ENCODE results near the gene PPP1R2.
"Not testable (repeated sequence)": the region's sequence is repeated elsewhere in the genome, so short reads cannot be mapped to it uniquely, and the experiment has no call there.

PPP1R2 gene

GRCh38 chr3:195532834-195533233 lies 10.3 kb downstream of the PPP1R2 start:
- DNase-seq: no peak

DNA sequence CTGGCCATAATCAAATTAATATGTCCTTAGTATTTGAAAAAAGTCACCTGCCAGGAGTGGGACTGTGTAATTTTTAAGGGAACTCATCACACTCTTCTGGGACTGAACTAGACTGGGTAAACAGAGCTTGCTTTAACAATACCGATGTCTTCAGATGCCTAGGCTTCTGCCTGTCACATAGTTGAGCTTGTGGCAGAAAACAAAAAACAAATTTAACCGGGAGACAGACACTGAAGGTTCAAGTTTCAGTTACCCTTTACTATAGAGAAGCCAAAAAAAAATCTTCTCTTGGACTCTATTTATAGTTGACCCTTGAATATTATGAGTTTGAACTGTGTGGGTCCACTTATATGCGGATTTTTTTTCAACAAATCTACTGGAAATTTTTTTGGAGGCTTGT lies 10.8 kb downstream of the PPP1R2 start:
- no peak for DNase-seq

- DNase-seq: no peak
Observed at GRCh38 chr3:195531683-195532082, 11.4 kb downstream of the PPP1R2 start.

- no peak for DNase-seq
Observed at GRCh38 chr3:195526492-195526891, 16.6 kb downstream of the PPP1R2 start.

DNA sequence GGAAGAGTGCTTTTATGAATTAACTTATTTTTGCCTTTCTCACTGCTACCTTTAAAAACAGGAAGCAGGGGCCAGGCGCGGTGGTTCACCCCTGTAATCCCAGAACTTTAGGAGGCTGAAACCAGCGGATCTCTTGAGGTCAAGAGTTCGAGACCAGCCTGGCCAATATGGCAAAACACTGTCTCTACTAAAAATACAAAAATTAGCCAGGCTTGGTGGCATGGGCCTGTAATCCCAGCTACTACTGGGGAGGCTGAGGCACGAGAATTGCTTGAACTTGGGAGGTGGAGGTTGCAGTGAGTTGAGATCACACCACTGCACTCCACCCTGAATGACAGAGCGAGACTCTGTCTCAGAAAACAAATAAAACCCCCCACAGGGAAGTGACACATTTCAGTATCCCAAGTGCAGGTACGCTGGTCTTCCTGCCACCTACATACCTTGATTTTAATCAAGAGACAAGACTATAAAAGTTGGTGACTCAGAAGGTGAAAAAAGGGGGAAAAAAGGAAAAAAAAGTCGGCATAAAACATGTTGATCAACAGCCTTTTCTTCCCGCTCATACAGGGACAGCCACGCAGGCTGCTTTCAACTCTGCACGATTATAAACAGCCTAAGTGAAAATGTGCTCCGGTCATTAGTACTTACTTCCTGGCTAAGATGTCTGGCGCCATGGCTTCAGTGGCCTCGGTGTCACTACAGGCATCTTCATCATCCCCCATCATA lies 18.8 kb downstream of the PPP1R2 start:
- no peak for DNase-seq

DNA sequence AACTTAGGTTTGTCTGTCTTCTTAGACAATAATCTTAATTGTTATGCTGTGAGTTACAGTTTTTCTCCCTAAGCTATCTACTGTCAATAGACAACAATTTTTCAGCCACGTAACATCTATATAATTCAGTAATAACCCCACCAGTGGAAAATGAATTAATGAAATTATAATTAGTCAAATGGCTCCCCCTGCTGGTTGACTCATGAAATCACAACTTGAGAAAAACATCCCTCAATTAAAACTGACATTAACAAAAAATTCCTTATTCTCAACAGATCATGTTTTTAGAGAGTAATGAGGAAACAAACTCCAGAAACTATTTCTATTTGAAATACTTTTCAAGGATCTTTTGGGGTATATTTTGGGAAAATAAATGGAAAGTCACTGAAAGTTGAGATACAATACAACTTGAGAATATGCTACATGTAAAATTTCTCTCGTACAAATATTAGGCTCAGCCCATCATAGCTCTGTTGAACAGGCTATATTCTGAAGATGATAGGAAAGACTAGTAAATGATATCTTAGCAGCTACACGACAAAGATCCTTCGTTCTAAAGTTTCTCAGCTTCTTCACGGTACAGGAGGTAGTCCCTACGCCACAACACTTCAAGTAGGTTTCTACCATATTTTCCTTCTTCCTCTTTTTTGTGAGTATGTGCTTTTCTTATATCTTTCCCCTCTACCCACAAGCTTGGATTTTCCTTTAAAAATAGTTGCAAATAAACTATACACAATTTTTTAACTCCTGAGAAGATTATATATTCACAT lies 20.7 kb downstream of the PPP1R2 start:
- DNase-seq: peak; percentile 20

DNA sequence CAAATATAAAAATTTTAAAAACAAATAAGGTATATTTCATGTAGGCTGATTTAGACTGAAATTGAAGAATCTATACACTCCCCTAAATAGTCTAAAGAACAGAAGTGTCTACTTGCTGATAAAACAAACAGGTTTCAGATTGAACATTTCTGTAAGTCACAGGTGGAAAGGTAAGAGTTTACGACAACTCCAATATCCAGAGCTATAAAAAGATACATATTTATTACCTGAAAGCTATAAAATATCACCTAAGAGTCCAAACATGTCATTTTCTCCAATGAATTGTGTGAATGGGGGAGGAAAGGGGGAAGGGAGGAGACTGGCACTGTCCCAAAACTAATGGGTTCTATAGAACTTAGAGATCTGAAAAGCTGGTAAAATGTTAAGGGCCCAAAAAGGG lies 26.1 kb downstream of the PPP1R2 start:
- DNase-seq: no peak

DNA sequence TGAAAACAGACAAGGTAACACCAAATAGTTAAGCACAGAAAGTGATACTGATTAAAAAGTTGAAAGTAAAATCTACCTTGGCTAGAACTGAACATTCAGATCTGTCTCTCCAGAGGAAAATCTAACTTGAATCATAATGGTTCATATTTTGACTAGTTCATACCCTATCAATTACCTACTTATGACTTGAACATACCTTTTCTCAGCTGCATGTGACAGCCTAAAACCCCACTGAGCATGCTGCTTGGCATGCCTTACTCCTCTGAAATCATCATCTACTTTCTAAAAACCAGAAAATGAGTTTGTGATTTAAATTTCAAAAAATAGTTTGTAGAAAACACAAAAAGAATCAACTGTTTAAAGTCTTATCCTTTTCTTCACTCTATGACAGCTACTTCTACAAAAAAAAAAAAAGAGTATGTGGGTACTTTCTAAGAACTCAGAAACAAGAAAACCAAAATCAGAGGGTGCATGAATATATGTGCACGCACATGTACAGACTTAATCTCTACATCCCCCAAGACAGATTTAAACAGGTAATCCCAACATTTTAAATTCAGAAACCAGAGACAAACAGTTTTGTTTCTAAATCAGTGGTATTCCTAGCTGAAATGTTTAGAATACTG lies 28.4 kb downstream of the PPP1R2 start:
- DNase-seq: not testable (repeated sequence)

DNA sequence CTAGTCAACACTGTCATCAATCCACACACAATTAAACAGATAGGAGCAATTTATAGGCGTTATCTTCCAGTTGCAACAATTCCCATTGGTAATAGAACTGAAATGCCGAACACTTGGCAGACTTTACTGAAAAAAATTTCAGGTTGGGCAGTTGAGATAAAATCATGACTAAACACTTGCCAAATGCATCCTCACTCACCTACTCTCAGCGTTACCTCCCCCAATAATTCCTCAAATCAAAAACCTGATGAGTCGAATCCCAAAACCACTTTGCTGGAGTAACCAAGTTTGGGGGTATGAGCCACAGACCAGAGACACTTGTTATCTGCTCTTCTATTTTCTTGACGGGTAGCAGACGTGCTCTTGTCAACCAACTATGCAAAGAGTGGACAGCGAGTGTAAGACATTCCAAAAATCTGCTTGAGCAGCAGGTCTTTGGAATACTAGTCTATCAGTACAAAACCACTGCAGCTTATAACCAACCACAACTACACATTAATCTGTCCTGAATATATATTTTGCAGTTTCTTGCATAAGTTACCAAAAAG lies 30.3 kb downstream of the PPP1R2 start:
- no peak for DNase-seq

DNA sequence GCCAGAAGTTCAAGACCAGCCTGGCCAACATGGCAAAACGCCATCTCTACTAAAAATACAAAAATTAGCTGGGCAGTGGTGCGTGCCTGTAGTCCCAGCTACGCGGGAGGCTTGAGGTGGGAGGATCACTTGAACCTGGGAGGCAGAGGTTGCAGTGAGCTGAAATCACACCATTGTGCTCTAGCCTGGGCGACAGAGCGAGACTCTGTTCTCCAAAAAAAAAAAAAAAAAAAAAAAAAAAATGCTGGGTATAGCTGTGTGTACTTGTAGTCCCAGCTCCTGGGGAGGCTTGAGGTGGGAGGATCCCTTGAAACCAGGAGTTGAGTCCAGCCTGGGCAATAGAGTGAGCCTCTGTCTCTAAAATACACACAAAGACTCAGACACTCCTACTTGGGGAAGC lies 32.0 kb downstream of the PPP1R2 start:
- no peak for DNase-seq

DNA sequence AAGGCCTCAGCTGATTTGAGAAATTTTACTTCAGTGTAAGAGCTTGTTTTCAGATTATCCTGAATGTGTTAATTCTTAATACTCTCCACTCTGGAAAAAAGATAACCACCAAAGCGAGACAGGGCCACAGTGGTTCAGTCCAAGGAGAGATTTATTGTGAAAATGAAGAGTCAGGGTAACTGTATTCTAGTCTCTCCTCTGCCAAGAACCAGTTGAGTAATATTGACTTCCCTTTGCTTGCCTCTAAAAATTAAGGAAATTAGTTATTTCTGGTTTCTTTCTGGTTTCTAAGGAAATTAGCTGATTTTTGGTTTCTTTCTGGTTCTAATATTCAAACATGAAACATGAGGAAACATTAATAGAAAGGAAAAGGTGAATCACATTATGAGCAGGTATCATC lies 34.9 kb downstream of the PPP1R2 start:
- no peak for DNase-seq

DNA sequence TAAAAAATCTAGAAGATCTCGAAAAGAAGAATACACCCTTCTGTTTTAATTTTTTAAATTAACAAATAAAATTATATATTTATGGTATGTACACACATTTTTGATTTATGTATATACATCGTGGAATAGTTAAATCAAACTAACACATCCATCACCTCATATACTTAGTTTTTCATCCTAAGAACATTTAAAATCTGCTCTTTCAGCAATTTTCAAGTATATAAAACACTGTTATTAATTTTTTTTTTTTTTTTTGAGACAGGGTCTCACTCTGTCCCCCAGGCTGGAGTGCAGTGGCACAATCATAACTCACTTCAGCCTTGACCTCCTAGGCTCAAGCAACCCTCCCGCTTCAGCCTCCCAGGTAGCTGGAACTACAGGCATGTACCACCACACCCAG lies 67.5 kb downstream of the PPP1R2 start:
- no peak for DNase-seq

GRCh38 chr3:195475116-195475515 lies 68.0 kb downstream of the PPP1R2 start:
- DNase-seq: not testable (repeated sequence)

- no peak for DNase-seq
Observed at GRCh38 chr3:195468841-195469240, 74.3 kb downstream of the PPP1R2 start.

DNA sequence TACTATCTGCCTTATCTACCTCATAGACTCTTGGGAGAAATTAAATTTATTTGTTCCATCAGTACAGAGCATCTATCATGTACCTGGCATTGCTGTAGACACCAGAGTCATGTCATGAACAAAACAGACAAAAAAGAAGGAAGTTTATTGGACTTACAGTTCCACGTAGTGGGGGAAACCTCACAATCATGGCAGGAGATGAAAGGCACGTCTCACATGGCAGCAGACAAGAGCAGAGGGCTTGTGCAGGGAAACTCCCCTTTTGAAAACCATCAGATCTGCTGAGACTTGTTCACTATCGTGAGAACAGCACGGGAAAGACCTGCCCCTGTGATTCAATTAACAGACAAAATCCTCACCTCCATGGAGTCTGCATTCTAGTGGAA lies 74.7 kb downstream of the PPP1R2 start:
- DNase-seq: no peak

DNA sequence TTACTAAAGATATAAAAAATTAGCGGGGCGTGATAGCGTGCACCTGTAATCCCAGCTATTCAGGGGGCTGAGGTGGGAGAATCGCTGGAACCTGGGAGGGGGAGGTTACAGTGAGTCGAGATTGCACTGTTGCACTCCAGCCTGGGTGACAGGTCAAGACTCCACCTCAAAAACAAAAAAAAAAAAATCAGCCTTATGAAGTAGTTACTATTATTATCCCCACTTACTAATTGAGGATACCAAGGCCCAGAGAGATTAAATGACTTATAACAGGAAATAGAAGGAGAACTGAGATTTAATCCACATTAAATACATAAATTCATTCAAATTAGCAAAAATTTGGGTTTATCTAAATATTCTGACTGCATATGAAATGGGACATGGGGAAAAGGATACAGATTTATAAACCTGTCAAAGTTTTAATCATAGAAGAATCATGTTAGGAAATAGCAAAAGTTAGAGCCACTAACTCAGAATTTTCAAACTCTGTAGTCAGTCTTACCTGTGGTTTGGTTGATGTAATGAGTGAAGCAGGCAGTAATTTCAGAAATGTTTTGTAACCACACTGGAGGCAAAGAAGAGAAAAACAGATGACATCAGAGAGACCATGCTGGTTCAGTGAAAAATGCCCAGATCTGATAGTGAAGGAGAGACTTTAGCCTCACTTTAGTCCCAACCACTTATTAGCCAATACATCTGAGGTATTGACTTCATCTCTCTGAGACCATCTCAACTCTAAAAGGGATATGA lies 75.3 kb downstream of the PPP1R2 start:
- DNase-seq: no peak

- DNase-seq: no peak
Observed at GRCh38 chr3:195466251-195466650, 76.9 kb downstream of the PPP1R2 start.
